ENCODE measurements around the gene GNAI3. TPM values are rescaled to one million over a fixed set of nuclear protein-coding genes. Genes with fewer than 3 reads are reported as not detected.

The GNAI3 gene
- total RNA-seq, 1 experiment from 2014 or later: 9.9 TPM

DNA sequence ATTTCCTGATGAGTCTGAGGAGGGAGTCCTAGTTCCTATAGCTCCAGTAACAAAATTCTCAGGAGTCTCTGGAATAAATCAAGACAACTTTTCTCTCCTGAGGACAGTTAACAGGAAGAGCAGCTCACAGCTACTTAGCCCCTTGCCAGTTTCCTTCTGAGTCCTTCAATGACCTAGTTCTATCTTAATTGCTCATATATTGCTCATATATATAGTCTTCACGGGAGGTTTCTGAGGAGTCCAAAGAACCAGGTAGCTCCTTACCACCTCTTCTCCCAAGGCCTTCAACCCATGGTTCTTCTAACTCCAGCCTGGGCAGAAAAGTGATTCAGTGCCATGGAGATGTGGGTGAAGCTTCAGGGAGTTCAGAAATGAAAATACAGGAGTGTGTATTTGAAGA, 43.4 kb upstream of the GNAI3 start:
- Histone ChIP-seq H2BK15ac (ENCODE audit: low read depth, low read length) (no peak overlapping the region), H2BK12ac (ENCODE audit: insufficient read length, low read depth, low read length) (no peak overlapping the region), H3K79me1 (ENCODE audit: insufficient read depth, low read depth, low read length, poor library complexity, severe bottlenecking) (no peaks in the 10 kb centered on the region), H3K14ac (ENCODE audit: insufficient read depth, low read length) (no peak overlapping the region), H2AFZ (ENCODE audit: low read length) (no peak overlapping the region), H2BK20ac (ENCODE audit: low read depth, low read length, poor library complexity, severe bottlenecking) (no peak overlapping the region), H3K4ac (ENCODE audit: low read depth, low read length) (no peak overlapping the region), H3K23ac (ENCODE audit: insufficient read length, low read depth, low read length) (no peak overlapping the region), H3K4me1 (ENCODE audit: insufficient read depth, low read length) (no peaks in the 10 kb centered on the region), H3K27me3 (ENCODE audit: insufficient read depth, low read length) (no peaks in the 10 kb centered on the region), H4K20me1 (ENCODE audit: control insufficient read depth, insufficient read depth, insufficient read length) (no peaks in the 10 kb centered on the region), H4K91ac (ENCODE audit: insufficient read length, low read depth, low read length) (no peak overlapping the region), H3K27ac (ENCODE audit: insufficient read length, low read depth, low read length) (no peak overlapping the region), H3K4me2 (ENCODE audit: insufficient read depth, insufficient read length, low read length) (no peak overlapping the region), H3K9ac (ENCODE audit: extremely low read depth, insufficient read length, low read length) (no peak overlapping the region), H2BK5ac (ENCODE audit: insufficient read length, low read length) (no peak overlapping the region), H4K8ac (replicated peaks; ENCODE audit: insufficient read length, low read depth, low read length) (no peak overlapping the region), H4K5ac (ENCODE audit: insufficient read length, low read depth, low read length) (no peak overlapping the region), H3K56ac (ENCODE audit: insufficient read length, low read depth, low read length) (no peak overlapping the region), H2AK5ac (ENCODE audit: insufficient read length, low read length) (no peak overlapping the region), H3K79me2 (ENCODE audit: insufficient read depth, low read length) (no peaks in the 10 kb centered on the region), H3K23me2 (ENCODE audit: insufficient read length, low read depth, low read length, poor library complexity, severe bottlenecking) (peaks cover 3% of the 10 kb centered on the region), H3K18ac (ENCODE audit: insufficient read length, low read depth, low read length) (no peak overlapping the region), H2BK120ac (ENCODE audit: low read depth, low read length, poor library complexity, severe bottlenecking) (no peak overlapping the region), H3T11ph (ENCODE audit: low read length) (no peak overlapping the region), H3K9me3 (ENCODE audit: control insufficient read depth, low read depth, low read length) (no peaks in the 10 kb centered on the region)
- peaks cover 27% of the 10 kb centered on the region for H3K27me3 Mint-ChIP-seq (ENCODE audit: low read depth)
- H3K36me3 Mint-ChIP-seq (ENCODE audit: insufficient read depth in 1 of 3, low read depth in 3 of 3): peaks cover 0 to 5% (median 2%) of the 10 kb centered on the region in 3 experiments; a peak in 3 of 7 replicates
- H3K9me3 Mint-ChIP-seq: no peaks in the 10 kb centered on the region
- no CpG with 5 or more reads among the region's 1 CpG for WGBS (ENCODE audit: extremely low coverage, insufficient read length, low lambda C conversion rate)
- H3K4me3 Mint-ChIP-seq: no peak overlapping the region
- DNase-seq: no peak
- no peak overlapping the region for H3K27ac Mint-ChIP-seq
- peaks cover 8% of the 10 kb centered on the region in 2 experiments for H3K4me1 Mint-ChIP-seq
- TF ChIP-seq, protein P1, sequence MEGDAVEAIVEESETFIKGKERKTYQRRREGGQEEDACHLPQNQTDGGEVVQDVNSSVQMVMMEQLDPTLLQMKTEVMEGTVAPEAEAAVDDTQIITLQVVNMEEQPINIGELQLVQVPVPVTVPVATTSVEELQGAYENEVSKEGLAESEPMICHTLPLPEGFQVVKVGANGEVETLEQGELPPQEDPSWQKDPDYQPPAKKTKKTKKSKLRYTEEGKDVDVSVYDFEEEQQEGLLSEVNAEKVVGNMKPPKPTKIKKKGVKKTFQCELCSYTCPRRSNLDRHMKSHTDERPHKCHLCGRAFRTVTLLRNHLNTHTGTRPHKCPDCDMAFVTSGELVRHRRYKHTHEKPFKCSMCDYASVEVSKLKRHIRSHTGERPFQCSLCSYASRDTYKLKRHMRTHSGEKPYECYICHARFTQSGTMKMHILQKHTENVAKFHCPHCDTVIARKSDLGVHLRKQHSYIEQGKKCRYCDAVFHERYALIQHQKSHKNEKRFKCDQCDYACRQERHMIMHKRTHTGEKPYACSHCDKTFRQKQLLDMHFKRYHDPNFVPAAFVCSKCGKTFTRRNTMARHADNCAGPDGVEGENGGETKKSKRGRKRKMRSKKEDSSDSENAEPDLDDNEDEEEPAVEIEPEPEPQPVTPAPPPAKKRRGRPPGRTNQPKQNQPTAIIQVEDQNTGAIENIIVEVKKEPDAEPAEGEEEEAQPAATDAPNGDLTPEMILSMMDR (conservative IDR thresholded peaks at IDR 0.05): no peak

Measured in H9 (cell line).